ENCODE results near the gene PLEKHN1.
A peak's percentile ranks its signal among the peaks of the same experiment; 100 is the strongest.

PLEKHN1 gene

GRCh38 chr1:929712-930632, 36.3 kb upstream of the PLEKHN1 start:
- DNase-seq (ENCODE audit: low read depth) = no peak

- DNase-seq (ENCODE audit: low read depth) = no peak
Measured at GRCh38 chr1:930633-931138, 35.6 kb upstream of the PLEKHN1 start.

- no peak for DNase-seq (ENCODE audit: low read depth)
Measured at GRCh38 chr1:931380-932172, 34.7 kb upstream of the PLEKHN1 start.

- no peak for DNase-seq (ENCODE audit: low read depth)
Measured at GRCh38 chr1:932173-932510, 34.1 kb upstream of the PLEKHN1 start.

GRCh38 chr1:932776-933602, 33.3 kb upstream of the PLEKHN1 start:
- DNase-seq (ENCODE audit: low read depth) = no peak

GRCh38 chr1:933603-933940, 32.7 kb upstream of the PLEKHN1 start:
- no peak for DNase-seq (ENCODE audit: low read depth)

- no peak for DNase-seq (ENCODE audit: low read depth)
Measured at GRCh38 chr1:934991-935750, 31.1 kb upstream of the PLEKHN1 start.

- DNase-seq (ENCODE audit: low read depth) = no peak
Measured at GRCh38 chr1:935751-936231, 30.5 kb upstream of the PLEKHN1 start.

GRCh38 chr1:936348-937264, 29.7 kb upstream of the PLEKHN1 start:
- DNase-seq (ENCODE audit: low read depth) = no peak

- no peak for DNase-seq (ENCODE audit: low read depth)
Measured at GRCh38 chr1:937521-937920, 28.8 kb upstream of the PLEKHN1 start.

- DNase-seq (ENCODE audit: low read depth) = peak; percentile 63
Measured at GRCh38 chr1:938088-938683, 28.1 kb upstream of the PLEKHN1 start.

GRCh38 chr1:938711-939489, 27.4 kb upstream of the PLEKHN1 start:
- no peak for DNase-seq (ENCODE audit: low read depth)

- no peak for DNase-seq (ENCODE audit: low read depth)
Measured at GRCh38 chr1:939511-940106, 26.7 kb upstream of the PLEKHN1 start.

GRCh38 chr1:940107-941014, 25.9 kb upstream of the PLEKHN1 start:
- DNase-seq (ENCODE audit: low read depth) = peak; percentile 83

GRCh38 chr1:941015-941587, 25.2 kb upstream of the PLEKHN1 start:
- DNase-seq (ENCODE audit: low read depth) = no peak

GRCh38 chr1:941588-942383, 24.5 kb upstream of the PLEKHN1 start:
- peak; percentile 88 for DNase-seq (ENCODE audit: low read depth)

Data from amniotic epithelial cell (primary cell).